SK-N-SH (cell line): ENCODE measurements around the gene BAG1. TPM values are rescaled to one million over a fixed set of nuclear protein-coding genes. Genes with fewer than 3 reads are reported as not detected.

Experiments
- CTCF ChIA-PET: fragments of 300-600, 350-600 bp; formaldehyde crosslinking; extraction: SDS; loops from one replicate; lab custom pipeline; 2021; lab: Yijun Ruan, JAX
- POLR2A ChIA-PET: fragments of 350-600 bp; sonication (Branson Sonifier 250); formaldehyde crosslinking; extraction: SDS; loops from one replicate; lab custom pipeline; 2020; ENCODE audit warnings: antibody characterized with exemption, inconsistent platforms; lab: Yijun Ruan, JAX
- DNase-seq: peaks from one replicate; pipeline ENCODE4 v3.0.0; 2012
- H2AFZ ChIP-seq: fragments of 200-600 bp; sonication (generic); 2 replicates; pipeline ENCODE4 v1.8.1; 2016; ENCODE audit warnings: antibody characterized with exemption, mild to moderate bottlenecking, low read depth
- H3F3A ChIP-seq: fragments of 200-600 bp; sonication (generic); replicated peaks from 2 replicates; pipeline ENCODE3; 2016; ENCODE audit warnings: antibody characterized with exemption, mild to moderate bottlenecking; ENCODE audit not compliant: insufficient read depth
- H3K27ac ChIP-seq, 2 experiments: fragments of 200-500 bp in 1 of 2; fragments of 200-600 bp in 1 of 2; sonication (Bioruptor generic) in 1 of 2; sonication (generic), shearing (Covaris generic) in 1 of 2; 2 replicates each; pipeline versions ENCODE4 v1.5.1 to v1.6.1; 2014 to 2016; ENCODE audit warnings: low read depth in 2 of 2, inconsistent platforms in 1 of 2, low read length in 1 of 2, mild to moderate bottlenecking in 1 of 2, mixed read lengths in 1 of 2
- H3K27me3 ChIP-seq: fragments of 200-600 bp; sonication (generic), shearing (Covaris generic); 2 replicates; pipeline ENCODE4 v1.6.1; 2016; ENCODE audit warnings: mixed run types; ENCODE audit not compliant: insufficient read depth
- H3K36me3 ChIP-seq, 2 experiments: fragments of 200-500 bp in 1 of 2; fragments of 200-600 bp in 1 of 2; sonication (Bioruptor generic) in 1 of 2; sonication (generic) in 1 of 2; replicated peaks in 1 of 2; 2 replicates each; pipeline versions ENCODE3 to v1.5.1; 2014 to 2016; ENCODE audit warnings: low read length in 1 of 2, mild to moderate bottlenecking in 1 of 2; ENCODE audit not compliant: insufficient read depth in 2 of 2, control insufficient read depth in 1 of 2
- H3K4me1 ChIP-seq, 2 experiments: fragments of 200-500 bp in 1 of 2; fragments of 200-600 bp in 1 of 2; sonication (Bioruptor generic) in 1 of 2; sonication (generic), shearing (Covaris generic) in 1 of 2; 2 replicates each; pipeline versions ENCODE4 v1.5.1 to v1.6.1; 2014 to 2016; ENCODE audit warnings: low read depth in 1 of 2, low read length in 1 of 2, mixed run types in 1 of 2; ENCODE audit not compliant: insufficient read depth in 2 of 2, control insufficient read depth in 1 of 2
- H3K4me2 ChIP-seq: fragments of 200-600 bp; sonication (generic), shearing (Covaris generic); 2 replicates; pipeline ENCODE4 v1.6.1; 2017; ENCODE audit warnings: mixed run types
- H3K4me3 ChIP-seq, 2 experiments: fragments of 200-500 bp in 1 of 2; fragments of 200-600 bp in 1 of 2; sonication (Bioruptor generic) in 1 of 2; sonication (generic), shearing (Covaris generic) in 1 of 2; 2 replicates each; pipeline versions ENCODE4 v1.5.1 to v1.8.1; 2014 to 2016; ENCODE audit warnings: low read depth in 2 of 2, inconsistent platforms in 1 of 2, low read length in 1 of 2, mild to moderate bottlenecking in 1 of 2, mixed read lengths in 1 of 2, moderate library complexity in 1 of 2
- H3K79me2 ChIP-seq: fragments of 200-600 bp; sonication (generic); 2 replicates; pipeline ENCODE4 v1.8.1; 2017; ENCODE audit warnings: mild to moderate bottlenecking; ENCODE audit not compliant: insufficient read depth
- H3K9ac ChIP-seq: fragments of 200-600 bp; sonication (generic); 2 replicates; pipeline ENCODE4 v1.6.1; 2017; ENCODE audit warnings: mixed run types
- H3K9me2 ChIP-seq: fragments of 200-600 bp; sonication (generic); 2 replicates; pipeline ENCODE4 v1.6.1; 2017; ENCODE audit warnings: mixed run types
- H3K9me3 ChIP-seq: fragments of 200-600 bp; sonication (generic); 2 replicates; pipeline ENCODE4 v1.6.1; 2017; ENCODE audit warnings: mixed run types, mild to moderate bottlenecking, moderate library complexity
- H4K20me1 ChIP-seq: fragments of 200-600 bp; sonication (generic); 2 replicates; pipeline ENCODE4 v1.6.1; 2017; ENCODE audit warnings: mild to moderate bottlenecking, mixed run types; ENCODE audit not compliant: insufficient read depth
- EP300 ChIP-seq, 2 experiments: IDR thresholded peaks; 2 replicates each; pipeline versions ENCODE4 v1.4.0 to v1.6.1; 2012; ENCODE audit warnings: borderline replicate concordance in 1 of 2, low read depth in 1 of 2, low read length in 1 of 2
- EZH2phosphoT487 ChIP-seq: fragments of 200-600 bp; sonication (generic); IDR thresholded peaks from 2 replicates; pipeline ENCODE4 v1.6.1; 2017; ENCODE audit warnings: low read depth, mixed run types, mild to moderate bottlenecking, antibody characterized with exemption, moderate library complexity, borderline replicate concordance
- FOSL2 ChIP-seq: IDR thresholded peaks from 2 replicates; pipeline ENCODE4 v1.4.0; 2012; ENCODE audit warnings: low read depth, mild to moderate bottlenecking, moderate library complexity, borderline replicate concordance
- FOXM1 ChIP-seq: IDR thresholded peaks from 2 replicates; pipeline ENCODE4 v1.4.0; 2012; ENCODE audit warnings: low read depth, mild to moderate bottlenecking
- GABPA ChIP-seq: IDR thresholded peaks from 2 replicates; pipeline ENCODE4 v1.4.0; 2012; ENCODE audit warnings: low read depth, mild to moderate bottlenecking
- GATA2 ChIP-seq: sonication (generic); formaldehyde crosslinking; IDR thresholded peaks from 2 replicates; pipeline ENCODE4 v1.5.0; 2020; ENCODE audit warnings: mild to moderate bottlenecking, missing genetic modification reagents
- MEF2A ChIP-seq: IDR thresholded peaks from 2 replicates; pipeline ENCODE4 v1.4.0; 2012; ENCODE audit warnings: low read depth, borderline replicate concordance
- MXI1 ChIP-seq: IDR thresholded peaks from 2 replicates; pipeline ENCODE4 v1.6.1; 2012; ENCODE audit warnings: mild to moderate bottlenecking, low read depth, low read length, improper control_type of control experiment
- NFIC ChIP-seq: IDR thresholded peaks from 2 replicates; pipeline ENCODE4 v1.4.0; 2012; ENCODE audit warnings: borderline replicate concordance
- POLR2AphosphoS5 ChIP-seq: IDR thresholded peaks from 2 replicates; pipeline ENCODE4 v1.6.1; 2012; ENCODE audit warnings: low read depth, low read length
- RAD21 ChIP-seq: IDR thresholded peaks from 2 replicates; pipeline ENCODE4 v1.6.1; 2012; ENCODE audit warnings: mild to moderate bottlenecking, low read length
- REST ChIP-seq: IDR thresholded peaks from 2 replicates; pipeline ENCODE4 v1.6.1; 2012; ENCODE audit warnings: mild to moderate bottlenecking, low read depth, low read length, moderate library complexity
- RXRA ChIP-seq: IDR thresholded peaks from 2 replicates; pipeline ENCODE4 v1.4.0; 2012; ENCODE audit warnings: low read depth, mild to moderate bottlenecking, borderline replicate concordance
- TAF1 ChIP-seq: IDR thresholded peaks from 2 replicates; pipeline ENCODE4 v1.6.1; 2012; ENCODE audit warnings: low read depth, mild to moderate bottlenecking, low read length, moderate library complexity, borderline replicate concordance
- USF2 ChIP-seq: fragments of 150-350 bp; IDR thresholded peaks from 2 replicates; pipeline ENCODE4 v1.6.1; 2017; ENCODE audit warnings: antibody characterized with exemption, low read length, low read depth, borderline replicate concordance
- YY1 ChIP-seq: IDR thresholded peaks from 2 replicates; pipeline ENCODE4 v1.4.0; 2012; ENCODE audit warnings: low read depth, mild to moderate bottlenecking
- ZBTB33 ChIP-seq: IDR thresholded peaks from 2 replicates; pipeline ENCODE4 v1.4.0; 2012; ENCODE audit warnings: low read depth, borderline replicate concordance
- WGBS: methylation state at CpG from one replicate; pipeline ENCODE4 v1.1.6; 2017; ENCODE audit warnings: low lambda C conversion rate; 5-methylcytosine and 5-hydroxymethylcytosine counted together
- polyA plus RNA-seq, 3 experiments: library from polyadenylated mRNA; depleted of rRNA; stranded (reverse); fragments of >200 nt; gene quantifications; 2 replicates each; pipeline ENCODE4 v1.2.3, GENCODE V29; 2012
- TF ChIP-seq, protein P1 (sequence below): IDR thresholded peaks from 2 replicates; pipeline ENCODE4 v1.4.0; 2012; ENCODE audit warnings: low read depth, borderline replicate concordance

The BAG1 gene
- polyA plus RNA-seq, 1 of the 3 experiments (the other 2 are of a cell fraction) = 49.9 TPM

- no peaks in the 10 kb centered on the region for H3K36me3 ChIP-seq
- DNase-seq = no peak
Measured at GRCh38 chr9:33230756-33231622, 33.5 kb downstream of the BAG1 start.

More at GRCh38 chr9:33230756-33231622, 33.5 kb downstream of the BAG1 start:
- H3K9me3 ChIP-seq = no peaks in the 10 kb centered on the region
- H3K27ac ChIP-seq = no peak overlapping the region
- H3K4me2 ChIP-seq = no peak overlapping the region
- H3K9me2 ChIP-seq = no peaks in the 10 kb centered on the region
- H3K4me3 ChIP-seq = no peak overlapping the region
- 74% methylated on average over 13 of the region's 13 CpGs for WGBS
- H3K27me3 ChIP-seq = no peaks in the 10 kb centered on the region
- H3F3A ChIP-seq = no peaks in the 10 kb centered on the region
- no peaks in the 10 kb centered on the region for H4K20me1 ChIP-seq
- peaks cover 4% of the 10 kb centered on the region in 2 experiments; a peak in 2 of 4 replicates for H3K4me1 ChIP-seq
- H3K79me2 ChIP-seq = no peaks in the 10 kb centered on the region
- H3K9ac ChIP-seq = no peak overlapping the region
- TF ChIP-seq FOXM1 (no peak), RXRA (no peak), RAD21 (no peak), TAF1 (no peak), GABPA (no peak), EZH2phosphoT487 (no peak), YY1 (no peak), MEF2A (no peak), MXI1 (no peak), ZBTB33 (no peak), POLR2AphosphoS5 (no peak), FOSL2 (no peak), GATA2 (CRISPR knock-in tag) (no peak), USF2 (no peak), REST (no peak), EP300 (IDR thresholded peaks at IDR 0.05; ENCODE audit: borderline replicate concordance in 1 of 2, low read depth in 1 of 2, low read length in 1 of 2) (no peak), NFIC (no peak)
- TF ChIP-seq, protein P1, sequence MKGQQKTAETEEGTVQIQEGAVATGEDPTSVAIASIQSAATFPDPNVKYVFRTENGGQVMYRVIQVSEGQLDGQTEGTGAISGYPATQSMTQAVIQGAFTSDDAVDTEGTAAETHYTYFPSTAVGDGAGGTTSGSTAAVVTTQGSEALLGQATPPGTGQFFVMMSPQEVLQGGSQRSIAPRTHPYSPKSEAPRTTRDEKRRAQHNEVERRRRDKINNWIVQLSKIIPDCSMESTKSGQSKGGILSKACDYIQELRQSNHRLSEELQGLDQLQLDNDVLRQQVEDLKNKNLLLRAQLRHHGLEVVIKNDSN = no peak
- TF ChIP-seq, all 33 proteins: peak for 0
- no peak overlapping the region for H2AFZ ChIP-seq
- ChIA-PET CTCF (interaction anchor here (1.1 kb wide), 1 partner anchor 144 kb away, joined by 3 read pairs; no protein-coding TSS in a partner anchor), POLR2A (no interaction called here)
